ENCODE results near the gene NPLOC4.
A peak's percentile ranks its signal among the peaks of the same experiment; 100 is the strongest.

Gene NPLOC4

GRCh38 chr17:81660441-81660840 is 23.5 kb upstream of the NPLOC4 start:
- no peak for DNase-seq

- no peak for DNase-seq
Measured at GRCh38 chr17:81659038-81659437, 22.1 kb upstream of the NPLOC4 start.

DNA sequence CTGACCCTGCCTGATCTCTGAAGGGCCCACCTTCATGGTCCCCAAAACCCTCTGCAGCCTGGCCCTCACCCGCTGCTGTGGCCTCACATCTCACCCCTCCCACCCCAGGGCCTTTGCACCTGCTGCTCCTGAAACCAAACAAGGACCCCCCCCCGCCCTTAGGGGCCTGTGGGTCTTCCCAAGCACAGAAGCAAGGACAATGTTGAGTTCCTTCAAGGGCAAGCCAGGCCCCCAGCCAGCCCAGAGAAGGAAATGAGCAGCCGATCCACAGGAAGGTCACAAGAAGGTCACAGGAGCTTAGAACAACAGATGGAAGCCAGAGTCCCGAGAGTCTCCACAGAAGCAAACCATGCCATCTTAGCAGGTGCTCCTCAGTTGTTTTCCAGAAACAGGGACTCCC is 19.9 kb upstream of the NPLOC4 start:
- DNase-seq = no peak

DNA sequence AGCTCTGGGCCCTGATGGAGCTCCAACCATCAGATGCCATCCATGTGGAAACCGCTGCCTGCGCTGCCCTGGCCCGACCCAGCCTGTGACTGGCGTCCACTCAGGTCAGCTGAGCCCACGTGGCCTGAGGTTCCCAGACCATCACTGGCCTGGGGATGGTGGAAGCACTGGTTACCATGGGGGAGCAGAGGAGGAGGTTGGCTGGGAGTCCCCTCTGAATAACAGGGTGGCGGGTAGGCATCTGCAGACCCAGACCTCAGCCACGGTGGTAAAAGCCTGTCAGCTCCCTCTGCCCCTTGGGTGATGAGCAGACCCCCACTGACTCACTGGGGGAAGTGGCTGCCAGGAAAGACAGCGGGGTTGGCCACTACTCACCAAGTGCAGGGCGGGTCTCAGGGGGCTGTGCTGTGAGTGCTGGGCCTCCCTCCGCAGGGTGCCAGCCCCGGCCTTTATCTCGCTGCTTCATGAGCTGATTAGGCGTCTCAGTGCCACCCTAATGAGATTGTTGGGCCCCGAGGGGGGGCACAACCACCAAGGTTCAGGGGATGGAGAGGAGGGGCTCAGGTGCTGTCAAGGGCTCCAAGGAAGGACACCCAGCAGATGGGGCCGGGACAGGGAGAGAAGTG is 19.3 kb upstream of the NPLOC4 start, which contains the start of gene PDE6G:
TSS of gene PDE6G (minus strand) at position 425 of the 626 bp plus-strand sequence. CDS start 3,237 bp downstream, outside the sequence.
- no peak for DNase-seq

GRCh38 chr17:81655378-81656117 is 18.6 kb upstream of the NPLOC4 start:
- DNase-seq = no peak

DNA sequence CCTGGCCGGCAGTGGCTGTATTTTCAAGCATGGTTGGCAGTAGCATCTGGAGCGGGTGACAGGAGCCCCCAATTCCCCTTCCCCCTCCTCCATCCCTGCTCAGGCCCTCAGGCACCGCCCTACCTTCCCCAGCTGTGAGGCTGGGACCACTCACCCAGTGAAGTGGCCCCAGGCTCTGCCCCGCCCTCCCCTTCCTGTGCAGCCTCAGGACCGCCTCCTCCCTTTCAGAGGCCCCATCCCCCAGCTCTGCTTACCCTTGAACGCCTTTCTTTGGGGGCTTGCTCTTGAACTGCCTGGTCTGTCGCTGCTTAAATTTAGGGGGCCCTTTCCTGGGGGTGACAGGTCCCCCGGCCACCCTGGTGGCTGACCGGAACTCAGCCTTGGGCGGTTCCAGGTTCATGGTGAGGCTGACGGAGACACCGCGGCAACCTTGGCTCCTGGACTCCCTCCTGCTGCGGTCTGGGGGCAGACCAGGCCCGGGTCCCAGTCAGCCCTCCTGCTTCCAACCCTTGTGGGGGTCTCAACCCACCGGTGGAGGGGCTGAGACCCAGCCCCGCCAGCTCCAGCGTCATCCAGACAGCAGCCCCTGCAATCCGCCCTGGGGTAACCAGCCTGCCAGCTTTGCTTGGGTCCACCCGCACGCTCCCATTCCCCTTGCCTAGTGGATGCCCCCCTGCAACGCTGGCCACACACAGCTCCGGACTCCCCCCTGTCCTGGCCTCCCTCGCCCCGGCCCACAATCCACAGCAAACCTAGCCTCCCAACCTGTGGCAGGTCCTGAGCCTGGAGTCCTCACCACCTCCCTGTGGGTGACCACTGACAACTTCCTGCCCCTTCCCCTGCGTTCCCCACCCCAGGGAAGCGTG is 16.2 kb upstream of the NPLOC4 start:
- no peak for DNase-seq

- DNase-seq = peak; percentile 82
Measured at GRCh38 chr17:81651692-81652091, 14.8 kb upstream of the NPLOC4 start.

DNA sequence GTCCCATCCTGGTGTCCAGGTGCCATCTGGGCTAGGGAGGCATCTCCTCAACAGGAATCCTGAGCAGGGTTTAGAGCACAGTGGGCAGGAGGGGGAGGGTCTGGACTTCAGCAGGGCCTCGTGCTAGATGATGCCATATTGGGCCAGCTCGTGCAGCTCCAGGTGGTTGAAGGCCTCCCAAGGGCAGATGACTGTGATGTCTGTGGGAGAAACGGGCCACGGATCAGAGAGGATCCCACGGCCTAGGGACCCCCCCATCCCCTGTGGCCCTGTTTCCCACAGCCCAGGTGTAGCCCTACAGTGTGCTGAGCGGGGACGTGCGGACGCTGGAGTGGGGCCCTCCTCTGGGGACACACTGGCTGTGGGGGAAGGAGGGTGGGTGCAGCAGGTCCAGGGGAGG is 14.0 kb upstream of the NPLOC4 start:
- no peak for DNase-seq

DNA sequence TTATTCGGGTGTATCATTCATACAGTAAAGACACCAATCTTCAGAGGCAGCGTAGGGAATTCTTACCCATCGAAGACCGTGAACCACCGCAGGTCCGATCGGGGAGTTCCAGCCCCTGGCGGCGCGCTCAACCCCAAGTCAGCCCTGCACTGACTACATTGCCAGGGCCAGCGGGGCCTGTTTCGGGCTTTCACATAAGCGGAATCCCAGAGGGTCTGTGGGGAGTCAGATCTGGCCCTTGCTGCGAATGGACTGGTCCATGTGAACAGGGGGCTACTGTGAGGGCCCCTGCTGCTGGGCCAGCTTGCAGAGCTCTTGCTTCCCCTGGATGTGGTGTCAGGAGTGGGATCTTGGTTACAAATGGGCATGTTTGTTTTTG is 11.8 kb upstream of the NPLOC4 start:
- DNase-seq = no peak

DNA sequence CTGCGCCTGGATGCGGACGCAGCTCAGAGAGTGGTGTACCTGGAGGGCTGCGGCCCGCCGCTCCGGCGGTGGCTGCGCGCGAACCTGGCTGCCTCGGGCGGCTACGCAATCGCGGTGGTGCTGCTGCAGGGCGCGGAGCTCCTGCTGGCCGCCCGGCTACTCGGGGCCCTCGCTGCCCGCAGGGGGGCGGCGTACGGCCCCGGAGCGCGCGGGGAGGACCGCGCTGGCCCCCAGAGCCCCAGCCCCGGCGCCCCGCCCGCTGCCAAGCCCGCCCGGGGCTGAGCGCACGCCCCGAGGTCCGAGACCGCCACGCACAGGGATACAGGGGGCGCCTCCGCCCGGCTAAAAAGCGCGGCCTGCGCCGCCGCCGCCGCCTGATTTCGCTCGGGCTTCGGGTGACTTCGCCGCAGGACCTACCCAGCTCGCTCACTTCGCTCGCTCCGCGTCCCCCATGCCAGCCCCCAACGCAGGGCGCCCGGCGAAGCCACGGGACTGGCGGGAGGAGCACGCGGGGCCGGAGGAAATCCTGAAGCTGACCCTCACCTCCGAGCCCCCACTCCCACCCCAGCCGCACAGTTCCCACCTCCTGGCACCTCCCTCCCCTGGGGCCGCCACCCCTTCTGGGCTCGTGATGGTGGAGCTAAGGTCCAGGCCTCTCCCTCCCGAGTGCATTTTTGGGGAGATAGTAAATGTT is 11.2 kb upstream of the NPLOC4 start:
- no peak for DNase-seq

DNA sequence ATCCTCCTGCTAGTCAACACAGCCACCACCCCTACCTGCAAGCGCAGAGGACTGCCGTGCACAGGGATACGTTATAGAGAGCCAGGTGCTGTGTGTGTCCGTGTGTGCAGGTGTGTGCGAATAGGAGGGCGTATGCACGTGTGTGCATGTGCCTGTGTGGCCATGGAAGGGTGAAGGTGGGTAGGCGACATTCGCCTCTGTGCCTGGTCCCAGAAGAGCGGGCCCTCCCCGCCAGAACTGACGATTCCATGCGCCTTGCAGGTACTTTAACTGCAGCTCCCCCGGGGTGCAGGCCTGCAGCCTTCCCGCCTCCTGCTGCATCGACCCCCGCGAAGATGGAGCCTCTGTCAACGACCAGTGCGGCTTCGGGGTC is 10.7 kb upstream of the NPLOC4 start:
- DNase-seq = no peak

DNA sequence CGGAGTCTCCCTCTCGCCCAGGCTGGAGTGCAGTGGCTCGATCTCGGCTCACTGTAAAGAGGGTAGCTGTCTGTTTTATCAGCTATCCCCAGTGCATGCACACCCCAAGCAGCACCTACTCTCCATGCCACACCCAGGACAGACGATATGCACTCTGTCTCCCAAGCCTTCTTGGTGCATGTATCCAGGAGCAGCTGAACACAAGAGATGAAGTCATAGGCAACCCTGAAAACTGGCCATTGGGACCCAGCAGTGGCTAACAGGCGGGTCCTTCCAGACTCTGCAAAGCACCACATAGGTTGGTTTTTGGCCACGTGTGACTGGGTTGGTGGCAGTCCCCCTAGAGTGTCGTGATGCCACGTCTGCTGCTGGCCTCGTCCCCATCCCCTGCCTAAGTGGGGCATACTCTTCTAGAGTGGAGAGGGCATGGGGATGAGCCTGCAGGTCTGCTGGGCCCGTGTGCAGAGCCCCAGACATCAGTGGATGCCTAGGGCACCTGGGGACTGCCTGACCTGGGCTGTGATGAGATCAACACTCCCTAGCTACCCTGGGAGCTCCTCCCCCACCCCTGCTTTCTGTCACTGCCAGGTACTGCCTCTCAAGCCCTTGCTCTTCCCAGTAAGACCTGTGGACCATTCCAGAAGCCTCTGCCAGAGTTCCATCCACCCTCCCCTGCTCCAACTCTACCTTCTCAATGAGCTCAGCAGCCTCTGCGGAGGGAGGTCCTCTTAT is 10.1 kb upstream of the NPLOC4 start:
- DNase-seq = no peak

DNA sequence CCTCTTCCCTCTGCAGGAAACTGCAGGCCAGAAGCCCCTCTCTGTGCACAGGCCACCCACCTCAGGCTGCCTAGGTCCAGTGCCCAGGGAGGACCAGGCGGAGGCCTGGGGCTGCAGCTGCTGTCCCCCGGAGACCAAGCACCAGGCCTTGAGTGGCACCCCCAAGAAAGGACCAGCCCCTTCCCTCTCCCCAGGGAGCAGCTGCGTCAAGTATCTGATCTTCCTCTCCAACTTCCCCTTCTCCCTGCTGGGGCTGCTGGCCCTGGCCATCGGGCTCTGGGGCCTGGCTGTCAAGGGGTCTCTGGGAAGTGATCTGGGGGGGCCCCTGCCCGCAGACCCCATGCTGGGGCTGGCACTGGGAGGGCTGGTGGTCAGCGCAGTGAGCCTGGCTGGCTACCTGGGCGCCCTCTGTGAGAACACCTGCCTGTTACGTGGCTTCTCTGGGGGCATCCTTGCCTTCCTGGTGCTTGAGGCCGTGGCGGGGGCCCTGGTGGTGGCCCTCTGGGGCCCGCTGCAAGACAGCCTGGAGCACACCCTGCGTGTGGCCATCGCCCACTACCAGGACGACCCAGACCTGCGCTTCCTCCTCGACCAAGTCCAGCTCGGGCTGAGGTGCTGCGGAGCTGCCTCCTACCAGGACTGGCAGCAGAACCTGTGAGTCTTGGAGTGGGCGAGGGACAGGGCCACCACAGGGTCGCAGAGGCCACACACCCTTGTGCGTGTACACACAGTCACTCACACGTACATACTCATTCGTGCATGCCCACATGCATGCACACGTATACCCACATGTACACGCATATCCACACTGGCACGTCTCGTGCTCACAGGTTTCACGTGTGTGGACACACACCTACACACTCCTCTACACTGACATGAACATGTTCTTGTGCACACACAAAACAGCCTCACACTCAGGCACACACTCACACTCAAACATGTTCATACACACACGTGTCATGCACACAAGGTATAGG is 8.4 kb upstream of the NPLOC4 start:
- DNase-seq = no peak

DNA sequence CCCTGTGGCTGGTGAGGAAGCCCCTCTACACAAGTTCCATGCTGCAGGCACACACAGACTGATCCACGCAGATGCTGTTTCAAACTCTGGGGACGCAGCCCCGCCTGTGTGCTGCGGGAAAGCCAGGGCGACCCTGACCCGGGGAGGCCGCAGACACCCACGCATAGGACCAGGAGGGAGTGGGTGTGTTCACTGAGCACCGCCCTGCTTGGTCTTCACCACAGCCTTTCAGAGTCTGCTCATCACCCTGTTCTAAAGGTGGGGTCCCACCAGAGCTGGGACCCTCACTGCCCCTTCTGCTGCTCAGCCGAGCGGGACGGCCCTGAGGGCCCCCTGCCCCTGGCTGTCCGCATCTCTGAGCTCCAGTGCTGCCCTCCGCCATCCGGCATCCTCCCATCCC is 7.6 kb upstream of the NPLOC4 start:
- DNase-seq = no peak

- DNase-seq = peak; percentile 72
Measured at GRCh38 chr17:81641825-81642489, 5.0 kb upstream of the NPLOC4 start.

GRCh38 chr17:81640011-81640410 is 3.1 kb upstream of the NPLOC4 start:
- no peak for DNase-seq

DNA sequence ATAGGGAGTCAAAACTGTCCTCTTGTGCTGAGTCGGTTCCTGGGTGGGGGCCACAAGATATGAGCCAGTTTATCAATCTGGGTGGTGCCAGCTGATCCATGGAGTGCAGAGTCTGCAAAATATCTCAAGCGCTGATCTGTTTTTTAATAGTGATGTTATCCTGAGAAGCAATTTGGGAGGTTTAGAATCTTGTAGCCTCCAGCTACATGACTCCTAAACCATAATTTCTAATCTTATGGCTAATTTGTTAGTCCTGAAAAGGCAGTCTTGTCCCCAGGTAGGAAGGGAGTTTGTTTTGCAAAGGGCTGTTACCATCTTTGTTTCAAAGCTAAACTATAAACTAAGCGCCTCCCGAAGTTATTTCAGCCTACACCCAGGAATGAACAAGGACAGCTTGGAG is 1.8 kb upstream of the NPLOC4 start:
- no peak for DNase-seq

- DNase-seq = no peak
Measured at GRCh38 chr17:81635973-81636504, 873 bp downstream of the NPLOC4 start.

- DNase-seq = no peak
Measured at GRCh38 chr17:81635431-81635830, 1.5 kb downstream of the NPLOC4 start.

- no peak for DNase-seq
Measured at GRCh38 chr17:81631482-81631881, 5.4 kb downstream of the NPLOC4 start.

Data from fibroblast of upper back skin (primary cell).